NCI-H82 (cell line): ENCODE data around the gene PTGES2.

Experiments
- DNase-seq: peaks from one replicate; lab custom pipeline; 2025; lab: John Stamatoyannopoulos, UW

Gene PTGES2

DNA sequence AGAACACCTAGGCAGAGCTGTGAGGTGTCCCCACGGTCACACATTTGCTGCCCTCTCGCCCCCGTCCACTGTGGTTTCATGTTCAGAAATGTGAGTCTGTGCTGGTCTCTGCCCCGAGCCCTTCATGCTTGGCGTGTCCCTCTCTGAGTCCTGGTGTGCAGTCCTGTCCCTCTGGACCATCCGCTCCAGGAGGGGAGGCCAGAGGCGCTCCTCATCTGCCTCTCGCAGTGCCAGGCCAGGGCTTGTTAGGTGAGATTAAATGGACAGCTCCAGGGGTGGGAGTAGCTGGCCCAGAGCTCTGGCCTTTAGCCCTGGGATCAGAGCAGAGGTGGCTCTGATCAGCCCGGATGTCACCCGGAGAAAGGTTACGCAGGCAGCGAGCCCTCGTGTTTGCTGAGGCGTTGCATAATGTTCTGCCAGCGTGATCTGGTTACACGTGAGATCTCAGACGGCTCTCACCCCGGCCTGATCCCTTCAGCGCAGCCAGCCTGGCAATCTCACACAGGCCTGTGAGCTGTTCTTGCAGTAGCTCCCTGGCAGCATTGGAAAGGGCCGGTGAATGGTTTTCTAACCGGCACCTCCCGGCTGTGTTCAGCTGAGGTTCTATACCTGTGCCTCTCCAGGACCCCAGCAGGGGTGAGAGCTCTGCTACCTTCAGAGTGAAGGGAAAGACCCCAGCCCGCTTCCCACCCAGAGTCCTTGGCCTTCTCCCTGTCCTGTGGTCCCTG is 24.5 kb downstream of the PTGES2 start:
- DNase-seq = no peak

GRCh38 chr9:128102196-128102595 is 25.3 kb downstream of the PTGES2 start:
- no peak for DNase-seq

DNA sequence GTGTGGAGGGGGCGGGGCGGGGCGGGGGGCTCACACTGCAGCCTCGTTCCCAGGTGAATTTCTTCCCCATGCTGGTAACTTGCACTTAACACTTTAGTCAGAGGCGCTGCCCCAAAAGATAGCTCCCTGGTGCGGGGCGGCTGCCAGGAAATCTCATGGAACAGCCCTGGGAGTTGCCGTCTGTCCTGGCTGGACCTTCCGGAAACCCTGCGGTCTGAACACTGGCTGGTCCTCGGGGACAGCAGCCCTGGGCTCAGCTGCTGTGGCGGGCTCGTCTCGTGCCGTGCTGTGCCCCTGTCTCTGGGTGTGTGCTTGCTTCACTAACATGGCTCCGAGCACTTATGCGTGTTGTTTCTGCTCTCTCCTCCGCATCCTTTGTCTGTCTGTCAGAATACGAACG is 25.8 kb downstream of the PTGES2 start:
- no peak for DNase-seq

- DNase-seq = no peak
Measured at GRCh38 chr9:128101231-128101661, 26.3 kb downstream of the PTGES2 start.

GRCh38 chr9:128100581-128100980 is 26.9 kb downstream of the PTGES2 start:
- DNase-seq = no peak

GRCh38 chr9:128099932-128100491 is 27.5 kb downstream of the PTGES2 start:
- DNase-seq = no peak

- peak; percentile 44 for DNase-seq
Measured at GRCh38 chr9:128099231-128099931, 28.1 kb downstream of the PTGES2 start.

DNA sequence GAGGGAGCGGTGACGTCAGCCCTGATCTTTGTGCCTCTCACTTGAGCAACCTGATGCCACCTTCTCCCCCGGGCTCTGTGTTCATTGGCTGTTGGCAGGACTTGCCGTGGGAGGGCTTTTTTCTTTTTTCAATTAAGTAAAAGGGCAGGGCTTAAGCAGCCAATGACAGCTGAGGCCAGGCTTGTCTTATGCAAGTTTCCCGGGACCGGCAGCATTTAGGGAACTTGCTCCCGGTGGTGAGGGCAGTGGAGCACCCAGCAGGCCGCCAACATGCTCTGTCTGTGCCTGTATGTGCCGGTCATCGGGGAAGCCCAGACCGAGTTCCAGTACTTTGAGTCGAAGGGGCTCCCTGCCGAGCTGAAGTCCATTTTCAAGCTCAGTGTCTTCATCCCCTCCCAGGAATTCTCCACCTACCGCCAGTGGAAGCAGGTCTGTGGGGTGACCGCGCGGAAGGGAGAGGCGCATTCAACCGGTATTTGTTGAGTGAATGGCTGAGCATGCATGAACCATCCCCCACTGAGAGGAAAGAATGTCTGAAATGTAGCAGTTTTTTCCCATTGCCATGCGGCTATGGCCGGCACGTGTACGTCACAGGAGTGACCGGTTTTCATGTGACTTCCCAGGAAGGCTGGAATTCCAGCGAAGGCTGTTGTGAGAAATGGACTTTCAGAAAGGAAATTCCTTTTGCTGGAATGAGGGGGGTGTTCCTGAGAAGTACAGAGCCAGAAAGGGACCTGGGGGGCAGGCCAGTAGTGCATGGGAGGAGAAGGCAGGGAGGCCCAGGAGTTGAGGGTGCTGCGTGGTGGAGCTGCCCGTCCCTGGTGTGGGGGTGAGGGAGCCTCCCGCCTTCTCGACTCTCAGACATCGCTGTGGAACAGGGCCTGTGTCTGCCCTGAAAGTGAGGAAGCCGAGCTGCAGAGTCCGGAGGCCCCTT is 29.0 kb downstream of the PTGES2 start:
- DNase-seq = peak; percentile 95

- DNase-seq = no peak
Measured at GRCh38 chr9:128097543-128098296, 29.8 kb downstream of the PTGES2 start.

DNA sequence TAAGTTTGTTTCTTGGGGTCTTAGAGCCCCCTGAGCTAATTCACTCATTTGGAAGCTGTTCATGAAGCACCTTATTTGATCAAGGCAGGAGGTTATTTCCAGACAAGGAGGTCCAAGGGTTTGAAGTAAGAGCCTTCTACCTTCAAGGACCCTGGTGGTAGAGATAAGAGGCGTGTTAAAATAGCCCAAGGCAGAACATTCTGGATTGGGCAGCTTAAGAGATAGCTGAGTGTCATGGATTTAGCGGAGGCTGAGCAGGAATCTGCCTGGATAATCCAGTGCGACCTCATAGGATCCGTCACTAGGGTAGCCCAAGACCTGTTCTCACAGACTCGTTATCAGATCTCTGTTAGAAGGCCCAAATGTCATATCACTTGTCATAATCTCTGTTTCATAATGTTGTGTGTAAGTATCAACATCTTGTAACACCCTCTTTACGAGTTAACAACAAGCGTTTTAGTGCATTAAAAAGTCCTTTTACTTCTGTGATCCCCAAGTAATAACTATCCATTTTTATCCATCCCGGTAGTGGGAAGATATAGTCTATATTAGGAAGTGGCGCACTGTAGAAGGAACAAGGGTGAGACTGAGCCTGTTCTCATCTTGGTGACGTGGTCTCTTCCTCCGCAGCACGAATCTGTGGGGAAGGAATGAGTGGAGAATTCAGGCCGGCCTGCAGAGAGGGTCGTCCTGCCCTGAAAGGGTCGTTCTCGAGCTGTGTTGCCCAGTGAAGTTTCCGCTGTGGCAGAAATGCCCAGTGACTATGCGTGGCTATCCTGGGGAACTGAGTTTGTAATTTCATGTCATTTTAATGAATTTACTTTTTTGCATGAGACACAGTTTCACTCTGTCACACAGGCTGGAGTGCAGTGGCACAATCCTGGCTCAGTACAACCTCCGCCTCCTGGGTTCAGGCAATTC is 30.7 kb downstream of the PTGES2 start:
- peak; percentile 77 for DNase-seq

DNA sequence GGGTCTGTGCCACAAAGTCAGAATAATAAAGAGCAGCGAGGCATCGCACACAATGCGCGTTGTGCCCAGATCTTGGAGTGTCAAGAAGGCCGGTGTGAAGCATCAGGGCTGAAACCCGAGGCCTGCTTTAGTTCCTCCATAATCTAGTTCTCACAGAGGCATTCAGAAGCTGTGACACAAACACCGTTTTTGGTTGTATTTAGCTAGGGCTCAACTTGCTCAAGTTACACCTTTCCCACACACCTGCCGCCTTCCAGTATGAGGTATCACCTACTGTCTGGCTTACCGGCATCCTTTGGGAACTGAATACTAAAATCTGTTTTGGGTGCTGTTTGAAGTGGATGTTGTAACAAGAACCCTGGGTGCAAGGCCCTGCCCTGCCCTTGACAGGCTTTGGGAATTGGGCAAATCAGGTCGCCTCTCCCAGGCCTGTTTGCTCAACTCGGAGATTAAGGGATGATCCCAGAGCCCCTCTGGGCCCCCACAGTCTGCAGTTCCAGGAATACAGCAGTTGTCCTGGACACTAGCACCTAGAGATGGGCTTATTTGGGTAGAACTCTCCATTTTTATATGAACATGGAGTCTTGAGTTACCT is 32.5 kb downstream of the PTGES2 start:
- peak; percentile 62 for DNase-seq

- DNase-seq = peak; percentile 84
Measured at GRCh38 chr9:128094166-128094949, 33.2 kb downstream of the PTGES2 start.

GRCh38 chr9:128093011-128093410 is 34.5 kb downstream of the PTGES2 start:
- DNase-seq = no peak

GRCh38 chr9:128092199-128092977 is 35.1 kb downstream of the PTGES2 start:
- DNase-seq = no peak

DNA sequence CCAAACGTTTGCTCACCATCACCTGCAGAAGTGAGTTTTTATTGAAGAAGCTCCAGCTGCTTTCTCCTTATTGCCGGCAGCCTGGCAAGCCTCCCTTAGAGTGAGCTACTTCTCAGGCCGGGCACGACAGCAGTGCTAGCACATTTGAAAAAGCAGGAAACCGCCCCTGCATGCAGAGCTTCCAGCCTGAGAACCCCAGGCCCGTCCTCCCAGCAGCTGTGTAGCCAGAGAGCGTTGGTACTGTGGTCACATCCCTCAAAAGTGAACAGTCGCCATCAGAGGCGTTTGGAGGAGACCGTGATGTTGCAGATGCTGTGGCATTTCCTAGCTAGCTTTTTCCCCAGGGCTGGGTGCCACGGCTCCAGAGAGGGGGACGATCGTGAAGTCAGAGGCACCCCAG is 36.0 kb downstream of the PTGES2 start:
- DNase-seq = no peak

GRCh38 chr9:128091144-128091543 is 36.4 kb downstream of the PTGES2 start:
- DNase-seq = peak; percentile 94

DNA sequence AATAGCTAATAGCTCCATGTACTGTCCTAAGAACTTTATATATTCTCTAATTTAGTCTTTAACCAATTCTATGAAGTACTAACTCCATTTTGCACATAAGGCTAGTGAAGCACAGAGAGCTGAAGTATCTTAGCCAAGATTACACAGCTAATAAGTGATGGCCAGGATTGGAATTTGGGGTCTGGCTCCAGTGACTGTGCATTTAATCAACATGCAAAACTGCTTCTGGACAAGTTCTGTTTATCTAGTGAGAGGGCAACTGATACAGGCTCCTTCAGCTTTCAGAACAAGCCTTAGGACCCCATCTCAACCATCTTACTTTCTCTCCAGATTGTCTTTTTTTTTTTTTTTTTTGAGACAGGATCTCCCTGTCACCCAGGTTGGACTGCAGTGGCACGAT is 38.2 kb downstream of the PTGES2 start:
- no peak for DNase-seq

DNA sequence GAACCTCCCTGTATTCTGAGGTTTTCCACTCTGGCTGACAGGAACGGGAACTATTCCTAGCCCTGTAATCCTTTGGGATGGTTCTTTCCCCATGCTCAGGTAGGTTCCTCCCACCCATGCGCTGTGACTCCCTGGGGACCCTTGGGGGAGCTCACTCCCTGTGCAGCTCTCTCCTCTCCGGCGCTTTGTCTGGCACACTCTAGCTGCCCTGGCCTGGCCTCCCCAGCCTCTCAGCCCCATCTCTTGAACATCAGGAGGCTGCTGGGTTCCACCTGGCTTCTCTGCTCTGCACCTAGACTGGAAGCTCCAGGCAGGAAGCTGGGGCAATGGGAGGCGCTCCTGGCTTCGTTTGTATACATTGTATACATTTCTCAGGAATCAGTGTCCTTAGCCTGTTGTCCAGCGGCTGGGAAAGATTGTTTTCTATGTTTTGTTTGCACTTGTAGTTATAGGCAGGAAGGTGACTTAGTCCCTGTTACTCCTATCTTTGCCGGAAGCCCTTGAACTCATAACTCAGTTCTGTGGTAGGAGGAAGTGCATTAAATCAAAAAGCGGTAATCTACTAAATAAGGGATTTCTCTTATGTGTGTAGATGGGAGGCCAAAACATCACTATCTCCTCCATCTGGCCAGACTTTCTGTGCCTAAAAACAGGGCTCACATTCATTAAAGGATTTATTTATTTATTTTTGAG is 39.1 kb downstream of the PTGES2 start:
- DNase-seq = peak; percentile 47
